GM10266 (cell line): ENCODE data around the gene STIL.
A peak's percentile ranks its signal among the peaks of the same experiment; 100 is the strongest.

Source experiments
- DNase-seq: peaks from one replicate; pipeline ENCODE4 v3.0.0; 2012; ENCODE audit errors: extremely low spot score
- TF ChIP-seq, protein P1 (sequence below): IDR thresholded peaks from 2 replicates; pipeline ENCODE4 v1.5.1; 2012; ENCODE audit warnings: mild to moderate bottlenecking, low read depth; ENCODE audit not compliant: control insufficient read depth, insufficient read depth; ENCODE audit errors: missing control alignments

STIL gene

DNA sequence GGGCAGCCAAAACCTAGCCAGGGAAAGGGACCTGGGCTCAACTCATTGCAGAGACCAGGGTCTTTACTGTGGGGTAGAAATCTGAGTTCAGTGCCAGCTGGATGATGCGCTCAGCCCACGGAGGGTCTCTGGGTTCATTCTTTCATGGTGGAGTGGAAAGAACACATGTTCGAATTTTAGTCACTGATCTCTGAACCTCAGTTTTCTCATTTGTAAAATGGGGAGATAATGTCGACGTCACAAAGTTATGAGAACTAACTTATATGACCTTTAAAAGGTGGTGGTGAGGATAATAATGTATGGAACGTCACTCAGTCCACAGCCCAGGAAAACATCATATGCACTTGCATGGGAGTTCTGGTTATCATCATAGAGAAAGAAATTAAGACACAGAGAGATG, 80.8 kb downstream of the STIL start:
- TF ChIP-seq, protein P1, sequence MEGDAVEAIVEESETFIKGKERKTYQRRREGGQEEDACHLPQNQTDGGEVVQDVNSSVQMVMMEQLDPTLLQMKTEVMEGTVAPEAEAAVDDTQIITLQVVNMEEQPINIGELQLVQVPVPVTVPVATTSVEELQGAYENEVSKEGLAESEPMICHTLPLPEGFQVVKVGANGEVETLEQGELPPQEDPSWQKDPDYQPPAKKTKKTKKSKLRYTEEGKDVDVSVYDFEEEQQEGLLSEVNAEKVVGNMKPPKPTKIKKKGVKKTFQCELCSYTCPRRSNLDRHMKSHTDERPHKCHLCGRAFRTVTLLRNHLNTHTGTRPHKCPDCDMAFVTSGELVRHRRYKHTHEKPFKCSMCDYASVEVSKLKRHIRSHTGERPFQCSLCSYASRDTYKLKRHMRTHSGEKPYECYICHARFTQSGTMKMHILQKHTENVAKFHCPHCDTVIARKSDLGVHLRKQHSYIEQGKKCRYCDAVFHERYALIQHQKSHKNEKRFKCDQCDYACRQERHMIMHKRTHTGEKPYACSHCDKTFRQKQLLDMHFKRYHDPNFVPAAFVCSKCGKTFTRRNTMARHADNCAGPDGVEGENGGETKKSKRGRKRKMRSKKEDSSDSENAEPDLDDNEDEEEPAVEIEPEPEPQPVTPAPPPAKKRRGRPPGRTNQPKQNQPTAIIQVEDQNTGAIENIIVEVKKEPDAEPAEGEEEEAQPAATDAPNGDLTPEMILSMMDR = no peak
- peak; percentile 13 for DNase-seq

DNA sequence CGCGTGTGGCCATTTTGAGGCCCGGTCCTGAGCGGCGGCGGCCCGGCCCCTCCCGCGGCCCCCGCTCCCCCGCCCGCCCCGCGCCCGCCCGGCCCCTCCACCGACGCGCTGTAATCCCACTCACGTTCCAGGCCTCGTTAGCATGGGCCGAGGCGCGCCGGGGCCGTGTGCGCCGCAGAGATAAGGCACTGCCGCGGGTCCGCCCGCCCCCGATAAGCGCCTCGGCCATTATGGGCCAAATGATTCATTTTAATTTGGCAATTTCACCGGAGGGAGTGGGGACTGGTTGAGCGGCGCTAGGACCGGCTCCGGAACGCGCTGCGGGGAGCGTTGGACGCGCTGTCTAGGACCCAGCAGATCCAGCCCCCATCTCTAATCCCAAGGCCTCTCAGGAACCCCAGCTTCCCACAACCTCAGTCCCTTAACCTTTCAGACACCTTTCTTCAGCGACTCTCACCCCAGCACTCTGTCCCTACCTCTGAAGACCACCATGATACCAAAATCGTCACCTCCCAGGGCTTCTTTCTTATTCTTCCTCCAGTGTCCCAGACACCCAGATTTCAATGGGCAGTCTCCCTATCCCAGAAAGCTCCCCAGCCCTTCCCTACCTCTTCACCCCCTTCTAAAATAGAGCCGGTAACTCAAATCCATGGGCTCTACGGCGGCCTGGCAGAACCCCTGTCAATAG, 81.6 kb downstream of the STIL start, which contains the start of gene TAL1:
Gene TAL1 (minus strand): TSS at position 39 of the 688 bp plus-strand sequence. CDS start 6,337 bp downstream, outside the sequence.
- TF ChIP-seq, protein P1 = no peak
- DNase-seq = peak; percentile 22

DNA sequence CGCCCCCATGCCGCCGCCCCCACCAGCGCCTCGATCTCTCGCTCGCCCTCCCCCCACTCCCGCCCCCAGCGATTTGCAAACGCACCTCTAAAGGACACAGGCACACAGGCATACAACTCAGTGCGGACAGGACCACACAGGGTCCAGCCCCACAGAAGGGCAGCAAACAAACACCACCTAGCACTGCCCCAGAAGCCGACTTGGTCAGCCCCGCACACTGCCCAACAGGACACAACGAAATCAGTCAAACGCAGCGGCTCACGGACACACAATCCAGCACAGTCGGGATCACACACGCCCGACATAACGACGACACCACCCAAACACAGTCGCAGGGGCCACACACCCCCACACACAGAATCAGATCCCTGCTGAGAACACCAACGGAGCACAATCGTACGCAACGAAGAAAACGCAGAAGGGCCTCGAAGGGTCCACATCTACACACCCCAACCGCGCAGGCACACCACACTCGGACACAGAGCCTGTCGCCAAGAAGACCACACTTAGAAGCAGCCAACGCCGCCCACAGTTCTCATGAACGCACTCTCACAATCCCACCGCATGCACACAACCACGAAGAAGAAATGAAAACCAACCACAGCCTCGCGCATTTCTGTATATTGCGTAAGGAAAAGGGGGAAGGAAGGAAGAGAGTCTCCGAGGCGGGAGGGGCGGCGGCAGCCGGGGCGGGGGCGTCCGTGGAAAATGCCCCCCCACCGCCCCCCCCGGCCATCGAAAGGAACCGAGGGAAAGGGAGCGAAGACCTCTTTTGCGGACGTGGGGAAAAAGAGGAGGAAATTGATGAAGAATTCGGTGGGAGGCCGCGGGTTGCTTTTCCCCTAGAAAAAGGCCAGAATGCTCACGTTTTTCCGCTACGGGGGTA, 82.4 kb downstream of the STIL start:
- DNase-seq = peak; percentile 51
- TF ChIP-seq, protein P1 = no peak

DNA sequence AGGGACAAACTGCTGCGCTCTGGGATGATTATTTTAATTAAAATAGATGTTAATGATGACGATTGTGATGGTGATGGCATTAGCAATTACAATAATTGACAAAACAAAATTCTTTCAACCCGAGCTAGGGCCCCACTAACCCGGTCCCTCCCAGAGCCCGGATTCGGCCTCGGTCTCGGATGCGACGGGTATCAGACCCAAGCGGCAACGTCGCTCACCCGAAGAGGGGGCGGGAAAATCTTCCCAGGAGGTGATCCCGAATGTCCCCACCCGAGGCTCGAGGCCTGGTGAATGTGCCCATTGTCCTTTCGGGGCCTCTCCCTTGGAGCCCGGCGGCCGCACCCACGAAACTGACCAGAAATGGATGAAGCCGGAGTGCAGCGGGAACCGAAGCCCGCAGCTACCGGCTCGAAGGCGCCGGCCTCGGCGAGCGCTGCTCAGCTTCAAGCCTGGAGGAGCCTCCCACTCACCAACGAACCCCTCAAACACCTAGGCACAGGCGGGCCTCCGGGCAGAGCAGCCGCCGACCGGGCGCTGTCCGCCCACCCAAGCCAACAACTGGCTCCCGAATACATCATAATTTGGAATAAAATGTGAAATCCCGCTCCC, 83.2 kb downstream of the STIL start:
- DNase-seq = peak; percentile 51

DNA sequence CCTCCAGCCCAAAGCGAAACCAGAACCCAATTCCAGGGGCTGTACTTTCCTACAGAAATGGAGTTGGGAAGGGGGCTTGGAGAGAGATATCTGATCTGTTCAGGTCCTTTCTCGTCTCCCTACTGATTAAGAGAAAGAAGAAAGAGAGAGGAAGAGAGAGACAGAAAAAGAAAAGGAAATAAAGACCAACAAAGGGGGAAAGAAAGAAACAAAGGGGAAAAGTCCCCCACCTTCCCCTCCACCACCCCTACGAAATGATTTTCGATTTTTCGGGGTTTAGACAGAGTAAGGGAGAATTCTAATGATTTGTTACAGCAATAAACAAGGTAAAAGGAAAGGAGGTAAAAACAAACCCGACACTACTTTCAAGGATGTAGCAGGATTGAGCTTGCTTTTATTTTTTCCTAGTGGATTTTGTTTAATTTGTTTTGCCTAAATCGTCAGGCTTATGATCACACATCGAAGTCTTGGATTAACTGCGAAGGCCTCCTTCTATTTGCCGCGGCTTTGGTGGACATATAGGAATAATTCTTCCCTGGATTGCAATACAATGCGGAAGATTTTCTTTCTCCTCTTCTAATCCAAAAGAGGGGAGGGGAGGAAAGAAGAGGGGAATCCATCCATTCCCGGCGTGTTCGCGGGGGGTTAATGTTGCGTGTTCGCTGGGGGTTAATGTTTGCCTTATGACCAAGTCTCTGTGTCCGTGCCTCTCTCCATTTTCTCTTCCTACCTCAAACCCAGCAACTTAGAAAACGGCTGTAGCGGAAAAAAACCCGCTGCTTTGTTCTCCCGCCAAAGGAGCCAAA, 83.9 kb downstream of the STIL start:
- TF ChIP-seq, protein P1 = no peak
- peak; percentile 19 for DNase-seq

More for the DNA sequence above, 83.2 kb downstream of the STIL start:
- TF ChIP-seq, protein P1 = no peak

DNA sequence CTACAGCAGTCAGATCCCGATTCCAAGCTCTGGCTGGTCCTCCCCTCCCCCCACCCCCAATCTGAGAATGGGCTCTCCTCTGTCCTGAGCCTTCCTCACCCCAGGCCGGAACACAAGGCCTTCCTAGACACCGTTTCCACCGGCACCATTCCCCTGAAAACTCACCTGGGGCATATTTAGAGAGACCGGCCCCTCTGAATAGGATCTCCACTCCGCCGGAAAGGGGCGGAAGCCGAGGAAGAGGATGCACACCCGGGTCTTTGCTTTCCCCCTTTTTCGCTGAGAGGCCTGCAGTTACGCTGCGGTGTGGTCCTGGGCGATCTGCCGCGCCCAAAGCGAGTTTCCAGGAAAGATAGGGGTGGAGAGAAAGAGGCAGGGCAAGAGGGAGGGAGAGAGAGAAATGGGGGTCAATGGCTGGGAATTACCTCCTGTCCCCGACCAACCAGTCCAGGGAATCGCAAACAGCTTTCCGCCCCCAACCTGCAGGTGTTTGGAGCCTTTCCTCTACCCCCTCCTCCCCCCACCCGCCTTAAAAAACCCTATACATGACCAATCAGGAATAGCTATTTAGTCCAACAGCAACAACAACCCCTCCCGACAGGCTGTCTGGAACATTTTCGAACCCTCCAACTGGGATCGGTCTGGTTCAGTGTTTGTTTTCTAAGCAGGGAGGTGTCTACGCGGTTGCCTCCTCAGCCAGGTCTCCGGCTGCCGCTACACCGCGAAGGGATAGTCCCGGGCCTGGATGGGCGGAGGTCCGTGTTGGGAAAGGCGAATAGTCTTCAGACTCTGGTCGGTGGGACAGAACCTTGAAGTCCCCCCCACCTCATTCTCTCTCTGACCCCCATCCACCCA, 84.7 kb downstream of the STIL start:
- DNase-seq = peak; percentile 32
- TF ChIP-seq, protein P1 = no peak
